Panc1 (cell line): ENCODE data around the gene RBM23. TPM values are rescaled to one million over a fixed set of nuclear protein-coding genes. Genes with fewer than 3 reads are reported as not detected.

ENCODE experiments used
- ATAC-seq: fragments of 200-7000 bp; cut with Tn5 transposase; 2 replicates; pipeline ENCODE4 v1.9.1; 2020; ENCODE audit warnings: mild to moderate bottlenecking, moderate library complexity
- BruUV-seq: library from RNA; stranded (reverse); fragments of 400-500 nt; replicated peaks from 2 replicates; lab custom pipeline; 2021; lab: Mats Ljungman, UMichigan
- CTCF ChIA-PET: fragments of 300-600 bp; sonication (Branson Sonifier 250); formaldehyde crosslinking; loops from one replicate; lab custom pipeline; 2022; ENCODE audit warnings: antibody characterized with exemption; lab: Charles Lee
- POLR2A ChIA-PET: fragments of 300-600 bp; sonication (Branson Sonifier 250); formaldehyde crosslinking; loops from one replicate; lab custom pipeline; 2022; ENCODE audit warnings: antibody characterized with exemption; lab: Charles Lee
- DNase-seq: peaks from one replicate; pipeline ENCODE4 v3.0.0-alpha.2; 2010; ENCODE audit warnings: low read depth, low spot score
- H3K27ac ChIP-seq: 2 replicates; pipeline ENCODE4 v1.5.1; 2011; ENCODE audit warnings: mild to moderate bottlenecking, low read length, inconsistent platforms
- H3K27me3 ChIP-seq: fragments of 200-500 bp; sonication (Bioruptor generic); 2 replicates; pipeline ENCODE4 v1.6.0; 2014; ENCODE audit warnings: low read length, inconsistent platforms; ENCODE audit not compliant: control insufficient read depth, insufficient read depth
- H3K36me3 ChIP-seq: fragments of 200-500 bp; sonication (Bioruptor generic); 2 replicates; pipeline ENCODE4 v1.5.1; 2014; ENCODE audit warnings: inconsistent platforms, mild to moderate bottlenecking, low read length, moderate library complexity; ENCODE audit not compliant: control insufficient read depth, insufficient read depth
- H3K4me1 ChIP-seq: 2 replicates; pipeline ENCODE4 v1.5.1; 2011; ENCODE audit warnings: inconsistent platforms, mild to moderate bottlenecking, low read length, moderate library complexity; ENCODE audit not compliant: control insufficient read depth, insufficient read depth
- H3K4me3 ChIP-seq, 2 experiments: 2 replicates each; pipeline ENCODE4 v1.5.1; 2011 to 2012; ENCODE audit warnings: low read depth in 2 of 2, low read length in 2 of 2, mild to moderate bottlenecking in 2 of 2, inconsistent platforms in 1 of 2, moderate library complexity in 1 of 2
- H3K9me3 ChIP-seq: fragments of 200-500 bp; sonication (Bioruptor generic); 2 replicates; pipeline ENCODE4 v1.5.1; 2014; ENCODE audit warnings: low read depth, mild to moderate bottlenecking, inconsistent platforms, low read length, moderate library complexity; ENCODE audit not compliant: control insufficient read depth, insufficient read depth
- POLR2AphosphoS5 ChIP-seq: IDR thresholded peaks from 2 replicates; pipeline ENCODE4 v1.6.1; 2012; ENCODE audit warnings: mild to moderate bottlenecking, low read depth, low read length, moderate library complexity
- SIN3A ChIP-seq: IDR thresholded peaks from 2 replicates; pipeline ENCODE4 v1.6.1; 2012; ENCODE audit warnings: low read depth, mild to moderate bottlenecking, low read length, moderate library complexity, borderline replicate concordance; ENCODE audit not compliant: insufficient read depth
- TCF7L2 ChIP-seq: IDR thresholded peaks from 2 replicates; pipeline ENCODE4 v1.6.1; 2011; ENCODE audit warnings: mild to moderate bottlenecking, low read depth, low read length, inconsistent platforms
- in situ Hi-C: cut with HindIII; loops from 2 replicates; pipeline ENCODE4 v1.10.0; 2016; ENCODE audit warnings: low sequenced_read_pairs, low pct_unique_long_range_greater_than_20kb
- intact Hi-C: fragments of 100-400 bp; cut with micrococcal nuclease; formaldehyde crosslinking; loops from one replicate; pipeline ENCODE4 v1.10.0; 2022; ENCODE audit not compliant: unreplicated experiment
- total RNA-seq: library from RNA; stranded (reverse); gene quantifications from one replicate; pipeline ENCODE4 v1.2.1, GENCODE V29; 2021; ENCODE audit not compliant: unreplicated experiment
- TF ChIP-seq, protein P1 (sequence below), 2 experiments: IDR thresholded peaks; 2 replicates each; pipeline ENCODE4 v1.6.1; 2011 to 2012; ENCODE audit warnings: low read depth in 2 of 2, control low read depth in 1 of 2, low read length in 1 of 2, mild to moderate bottlenecking in 1 of 2, moderate library complexity in 1 of 2; ENCODE audit not compliant: insufficient read depth in 1 of 2
- TF ChIP-seq, protein P2 (sequence below): fragments of 450-650 bp; IDR thresholded peaks from 2 replicates; pipeline ENCODE4 v1.5.1; 2017; ENCODE audit warnings: mild to moderate bottlenecking

Gene RBM23
- total RNA-seq, 1 experiment from 2014 or later: 47.2 TPM

DNA sequence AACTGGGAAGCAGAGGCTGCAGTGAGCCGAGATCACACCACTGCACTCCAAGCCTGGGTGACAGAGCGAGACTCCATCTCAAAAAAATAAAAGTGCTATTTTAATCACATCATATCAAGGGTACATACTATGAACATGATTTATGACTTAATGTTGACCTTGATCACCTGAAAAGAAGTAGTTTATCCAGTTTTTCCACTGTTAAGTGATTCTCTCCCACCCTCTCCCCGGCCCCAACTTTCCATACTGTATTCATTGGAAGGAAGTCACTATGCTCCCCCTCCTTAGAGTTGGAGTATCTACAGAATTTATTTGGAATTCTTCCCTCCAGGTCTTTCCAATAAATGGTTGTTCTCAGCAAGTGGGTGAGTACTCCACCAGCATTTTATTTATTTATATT, 13.2 kb upstream of the RBM23 start:
- in situ Hi-C loops: no loop called here
- Histone ChIP-seq H3K36me3 (no peaks in the 10 kb centered on the region; the same call in none of the 2 replicates), H3K27me3 (no peaks in the 10 kb centered on the region), H3K4me1 (peaks cover 9% of the 10 kb centered on the region), H3K27ac (no peak overlapping the region), H3K4me3 (no peak overlapping the region), H3K9me3 (no peaks in the 10 kb centered on the region)
- ChIA-PET POLR2A (no interaction called here), CTCF (interaction anchor here (0.7 kb wide), 1 partner anchor 40 kb away, joined by 7 read pairs; no protein-coding TSS in a partner anchor)
- DNase-seq: no peak
- no peak for ATAC-seq
- BruUV-seq: no TSS peak
- TF ChIP-seq, protein P1, sequence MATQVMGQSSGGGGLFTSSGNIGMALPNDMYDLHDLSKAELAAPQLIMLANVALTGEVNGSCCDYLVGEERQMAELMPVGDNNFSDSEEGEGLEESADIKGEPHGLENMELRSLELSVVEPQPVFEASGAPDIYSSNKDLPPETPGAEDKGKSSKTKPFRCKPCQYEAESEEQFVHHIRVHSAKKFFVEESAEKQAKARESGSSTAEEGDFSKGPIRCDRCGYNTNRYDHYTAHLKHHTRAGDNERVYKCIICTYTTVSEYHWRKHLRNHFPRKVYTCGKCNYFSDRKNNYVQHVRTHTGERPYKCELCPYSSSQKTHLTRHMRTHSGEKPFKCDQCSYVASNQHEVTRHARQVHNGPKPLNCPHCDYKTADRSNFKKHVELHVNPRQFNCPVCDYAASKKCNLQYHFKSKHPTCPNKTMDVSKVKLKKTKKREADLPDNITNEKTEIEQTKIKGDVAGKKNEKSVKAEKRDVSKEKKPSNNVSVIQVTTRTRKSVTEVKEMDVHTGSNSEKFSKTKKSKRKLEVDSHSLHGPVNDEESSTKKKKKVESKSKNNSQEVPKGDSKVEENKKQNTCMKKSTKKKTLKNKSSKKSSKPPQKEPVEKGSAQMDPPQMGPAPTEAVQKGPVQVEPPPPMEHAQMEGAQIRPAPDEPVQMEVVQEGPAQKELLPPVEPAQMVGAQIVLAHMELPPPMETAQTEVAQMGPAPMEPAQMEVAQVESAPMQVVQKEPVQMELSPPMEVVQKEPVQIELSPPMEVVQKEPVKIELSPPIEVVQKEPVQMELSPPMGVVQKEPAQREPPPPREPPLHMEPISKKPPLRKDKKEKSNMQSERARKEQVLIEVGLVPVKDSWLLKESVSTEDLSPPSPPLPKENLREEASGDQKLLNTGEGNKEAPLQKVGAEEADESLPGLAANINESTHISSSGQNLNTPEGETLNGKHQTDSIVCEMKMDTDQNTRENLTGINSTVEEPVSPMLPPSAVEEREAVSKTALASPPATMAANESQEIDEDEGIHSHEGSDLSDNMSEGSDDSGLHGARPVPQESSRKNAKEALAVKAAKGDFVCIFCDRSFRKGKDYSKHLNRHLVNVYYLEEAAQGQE (IDR thresholded peaks at IDR 0.05; ENCODE audit: insufficient read depth in 1 of 2, low read depth in 2 of 2, low read length in 1 of 2): no peak
- TF ChIP-seq SIN3A (no peak), TCF7L2 (no peak), POLR2AphosphoS5 (no peak)
- TF ChIP-seq, protein P2, sequence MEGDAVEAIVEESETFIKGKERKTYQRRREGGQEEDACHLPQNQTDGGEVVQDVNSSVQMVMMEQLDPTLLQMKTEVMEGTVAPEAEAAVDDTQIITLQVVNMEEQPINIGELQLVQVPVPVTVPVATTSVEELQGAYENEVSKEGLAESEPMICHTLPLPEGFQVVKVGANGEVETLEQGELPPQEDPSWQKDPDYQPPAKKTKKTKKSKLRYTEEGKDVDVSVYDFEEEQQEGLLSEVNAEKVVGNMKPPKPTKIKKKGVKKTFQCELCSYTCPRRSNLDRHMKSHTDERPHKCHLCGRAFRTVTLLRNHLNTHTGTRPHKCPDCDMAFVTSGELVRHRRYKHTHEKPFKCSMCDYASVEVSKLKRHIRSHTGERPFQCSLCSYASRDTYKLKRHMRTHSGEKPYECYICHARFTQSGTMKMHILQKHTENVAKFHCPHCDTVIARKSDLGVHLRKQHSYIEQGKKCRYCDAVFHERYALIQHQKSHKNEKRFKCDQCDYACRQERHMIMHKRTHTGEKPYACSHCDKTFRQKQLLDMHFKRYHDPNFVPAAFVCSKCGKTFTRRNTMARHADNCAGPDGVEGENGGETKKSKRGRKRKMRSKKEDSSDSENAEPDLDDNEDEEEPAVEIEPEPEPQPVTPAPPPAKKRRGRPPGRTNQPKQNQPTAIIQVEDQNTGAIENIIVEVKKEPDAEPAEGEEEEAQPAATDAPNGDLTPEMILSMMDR: no peak
- intact Hi-C loops: loop anchor here (5.0 kb wide), 1 partner anchor 125 kb away; the partner anchor contains the start of gene CDH24

DNA sequence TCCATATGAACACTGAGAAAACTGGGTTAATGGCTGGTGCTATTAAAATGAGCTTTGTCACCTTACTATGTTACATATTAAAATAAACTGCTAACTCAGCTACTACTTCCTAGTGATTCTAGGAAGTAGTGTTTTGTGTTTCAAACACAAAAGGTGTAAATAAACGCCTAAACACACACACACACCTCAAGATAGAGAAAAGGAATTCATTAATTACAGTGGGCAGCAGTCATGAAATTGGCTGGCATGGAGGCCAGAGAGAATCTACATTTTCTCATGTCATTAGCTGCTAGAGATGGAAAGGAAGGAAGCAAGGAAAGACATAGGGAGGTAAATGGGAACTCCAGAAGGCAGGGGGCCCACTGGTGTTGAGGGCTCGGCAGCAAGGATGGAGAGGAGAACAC, 11.0 kb upstream of the RBM23 start:
- Histone ChIP-seq H3K27ac (peak overlapping the region; percentile 91), H3K36me3 (peaks cover 6% of the 10 kb centered on the region), H3K27me3 (no peaks in the 10 kb centered on the region), H3K4me3 (peak overlapping the region; percentile 86 to 95), H3K4me1 (peaks cover 9% of the 10 kb centered on the region), H3K9me3 (no peaks in the 10 kb centered on the region)
- intact Hi-C loops: loop anchor here (5.0 kb wide), 1 partner anchor 127 kb away; the partner anchor contains the start of gene CDH24
- in situ Hi-C loops: no loop called here
- POLR2A ChIA-PET: interaction anchor here (1.2 kb wide), 1 partner anchor 27 kb away, joined by 4 read pairs; the partner anchor contains the start of gene HAUS4
- CTCF ChIA-PET: interaction anchor here (0.5 to 1.0 kb wide), 4 partner anchors 19 to 240 kb away, joined by 3 to 4 read pairs (median 3); no protein-coding TSS in a partner anchor
- BruUV-seq: no TSS peak
- TF ChIP-seq SIN3A (no peak), TCF7L2 (no peak), POLR2AphosphoS5 (no peak)
- TF ChIP-seq, protein P1 (IDR thresholded peaks at IDR 0.05; ENCODE audit: insufficient read depth in 1 of 2, low read depth in 2 of 2, low read length in 1 of 2): no peak
- TF ChIP-seq, protein P2: no peak
- ATAC-seq (peak; percentile 9), DNase-seq (no peak)
